ENCODE data around the gene ATP2B1. TPM values are rescaled to one million over a fixed set of nuclear protein-coding genes. Genes with fewer than 3 reads are reported as not detected.

The ATP2B1 gene
- total RNA-seq, 1 experiment from 2014 or later = 20.6 TPM

- Histone ChIP-seq H3K79me1 (ENCODE audit: insufficient read depth, low read depth, low read length, poor library complexity, severe bottlenecking) (no peaks in the 10 kb centered on the region), H3K4me2 (ENCODE audit: insufficient read depth, insufficient read length, low read length) (no peak overlapping the region), H4K20me1 (ENCODE audit: control insufficient read depth, insufficient read depth, insufficient read length) (no peaks in the 10 kb centered on the region), H4K5ac (ENCODE audit: insufficient read length, low read depth, low read length) (no peak overlapping the region), H2BK20ac (ENCODE audit: low read depth, low read length, poor library complexity, severe bottlenecking) (no peak overlapping the region), H3K79me2 (ENCODE audit: insufficient read depth, low read length) (peaks cover 2% of the 10 kb centered on the region; the same call in 1 of the 2 replicates), H2AK5ac (ENCODE audit: insufficient read length, low read length) (no peak overlapping the region), H3K27me3 (ENCODE audit: insufficient read depth, low read length) (no peaks in the 10 kb centered on the region), H2BK12ac (ENCODE audit: insufficient read length, low read depth, low read length) (no peak overlapping the region), H2BK120ac (ENCODE audit: low read depth, low read length, poor library complexity, severe bottlenecking) (no peak overlapping the region), H3K4ac (ENCODE audit: low read depth, low read length) (no peak overlapping the region), H3K14ac (ENCODE audit: insufficient read depth, low read length) (no peak overlapping the region), H4K8ac (replicated peaks; ENCODE audit: insufficient read length, low read depth, low read length) (no peak overlapping the region), H4K91ac (ENCODE audit: insufficient read length, low read depth, low read length) (no peak overlapping the region), H2BK15ac (ENCODE audit: low read depth, low read length) (no peak overlapping the region), H3K27ac (ENCODE audit: insufficient read length, low read depth, low read length) (no peak overlapping the region), H3K4me1 (ENCODE audit: insufficient read depth, low read length) (no peaks in the 10 kb centered on the region; the same call in 1 of the 2 replicates), H2BK5ac (ENCODE audit: insufficient read length, low read length) (no peak overlapping the region), H3K23me2 (ENCODE audit: insufficient read length, low read depth, low read length, poor library complexity, severe bottlenecking) (no peaks in the 10 kb centered on the region), H3T11ph (ENCODE audit: low read length) (no peak overlapping the region), H3K18ac (ENCODE audit: insufficient read length, low read depth, low read length) (no peak overlapping the region), H3K23ac (ENCODE audit: insufficient read length, low read depth, low read length) (no peak overlapping the region), H2AFZ (ENCODE audit: low read length) (no peak overlapping the region), H3K56ac (ENCODE audit: insufficient read length, low read depth, low read length) (no peak overlapping the region), H3K9me3 (ENCODE audit: control insufficient read depth, low read depth, low read length) (no peaks in the 10 kb centered on the region), H3K9ac (ENCODE audit: extremely low read depth, insufficient read length, low read length) (no peak overlapping the region)
- Mint-ChIP-seq H3K9me3 (no peaks in the 10 kb centered on the region), H3K4me3 (no peak overlapping the region), H3K4me1 (no peaks in the 10 kb centered on the region), H3K27ac (no peak overlapping the region), H3K36me3 (ENCODE audit: insufficient read depth in 1 of 3, low read depth in 3 of 3) (no peaks in the 10 kb centered on the region), H3K27me3 (ENCODE audit: low read depth) (no peaks in the 10 kb centered on the region)
- DNase-seq = no peak
- no CpG with 5 or more reads among the region's 1 CpG for WGBS (ENCODE audit: extremely low coverage, insufficient read length, low lambda C conversion rate)
- TF ChIP-seq CTCF (conservative IDR thresholded peaks at IDR 0.05) = no peak
Measured at GRCh38 chr12:89691659-89692058, 17.0 kb downstream of the ATP2B1 start.
